Osteocyte (in vitro differentiated cells): ENCODE measurements around the gene CD40LG. TPM values are rescaled to one million over a fixed set of nuclear protein-coding genes. Genes with fewer than 3 reads are reported as not detected.

ENCODE experiments used
- DNase-seq: peaks from one replicate; pipeline ENCODE4 v3.0.0; 2021; ENCODE audit warnings: mixed read lengths; ENCODE audit not compliant: unreplicated experiment; ENCODE audit errors: extremely low spot score
- H3K27ac Mint-ChIP-seq: one replicate; pipeline ENCODE4 v1.8.0; 2021; ENCODE audit warnings: mild to moderate bottlenecking, mixed read lengths; ENCODE audit not compliant: unreplicated experiment
- H3K27me3 Mint-ChIP-seq: one replicate; pipeline ENCODE4 v1.8.0; 2021; ENCODE audit warnings: mixed read lengths; ENCODE audit not compliant: unreplicated experiment
- H3K36me3 Mint-ChIP-seq: one replicate; pipeline ENCODE4 v1.8.0; 2021; ENCODE audit warnings: mixed read lengths; ENCODE audit not compliant: unreplicated experiment
- H3K4me1 Mint-ChIP-seq: one replicate; pipeline ENCODE4 v1.8.0; 2021; ENCODE audit warnings: mixed read lengths; ENCODE audit not compliant: unreplicated experiment
- H3K4me3 Mint-ChIP-seq: one replicate; pipeline ENCODE4 v1.8.0; 2021; ENCODE audit warnings: mild to moderate bottlenecking, moderate library complexity, mixed read lengths; ENCODE audit not compliant: unreplicated experiment
- H3K9me3 Mint-ChIP-seq: one replicate; pipeline ENCODE4 v1.8.0; 2021; ENCODE audit warnings: mixed read lengths; ENCODE audit not compliant: unreplicated experiment
- CTCF ChIP-seq: fragments of 200-600 bp; sonication (generic); IDR thresholded peaks from 2 replicates; pipeline ENCODE4 v1.5.0; 2021; ENCODE audit warnings: antibody characterized with exemption, mild to moderate bottlenecking, moderate library complexity
- total RNA-seq: library from RNA; stranded (reverse); gene quantifications from 2 replicates; pipeline ENCODE4 v1.2.1, GENCODE V29; 2021

Gene CD40LG
- total RNA-seq, 1 donor from 2014 or later = not detected

- no peak overlapping the region for H3K27ac Mint-ChIP-seq
- H3K27me3 Mint-ChIP-seq = no peaks in the 10 kb centered on the region
- H3K9me3 Mint-ChIP-seq = no peaks in the 10 kb centered on the region
- H3K36me3 Mint-ChIP-seq = no peaks in the 10 kb centered on the region
- peaks cover 2% of the 10 kb centered on the region for H3K4me1 Mint-ChIP-seq
- no peak for DNase-seq
- no peak overlapping the region for H3K4me3 Mint-ChIP-seq
- TF ChIP-seq CTCF = peak; percentile 75
These were observed 46.6 kb downstream of the CD40LG start for GRCh38 chrX:136694431-136695087.

- no peak for TF ChIP-seq CTCF
These were observed 49.2 kb downstream of the CD40LG start for GRCh38 chrX:136697156-136697555.

GRCh38 chrX:136708348-136708747 is 60.4 kb downstream of the CD40LG start:
- Mint-ChIP-seq H3K27ac (no peak overlapping the region), H3K9me3 (no peaks in the 10 kb centered on the region), H3K4me1 (peaks cover 13% of the 10 kb centered on the region), H3K4me3 (no peak overlapping the region), H3K36me3 (peaks cover 2% of the 10 kb centered on the region), H3K27me3 (no peaks in the 10 kb centered on the region)
- DNase-seq = no peak
- TF ChIP-seq CTCF = peak; percentile 50

More at GRCh38 chrX:136697156-136697555, 49.2 kb downstream of the CD40LG start:
- no peaks in the 10 kb centered on the region for H3K36me3 Mint-ChIP-seq
- H3K4me3 Mint-ChIP-seq = no peak overlapping the region
- no peak overlapping the region for H3K27ac Mint-ChIP-seq
- DNase-seq = no peak
- no peaks in the 10 kb centered on the region for H3K4me1 Mint-ChIP-seq
- H3K27me3 Mint-ChIP-seq = no peaks in the 10 kb centered on the region
- H3K9me3 Mint-ChIP-seq = peaks cover 12% of the 10 kb centered on the region

Other genes with a start within 250 kb of the CD40LG start
- gene BRS3, start 160.2 kb upstream of the CD40LG start, total RNA-seq = not detected in 2 replicates
- 36.6 and 37.8 TPM in 2 replicates for gene HTATSF1, start 150.6 kb upstream of the CD40LG start, total RNA-seq
- gene VGLL1, start 115.9 kb upstream of the CD40LG start, total RNA-seq = not detected in 2 replicates
- gene ARHGEF6, start 132.8 kb downstream of the CD40LG start, total RNA-seq = 8.5 and 8.7 TPM in 2 replicates
- gene RBMX, start 232.6 kb downstream of the CD40LG start, total RNA-seq = 181 and 186 TPM in 2 replicates